ENCODE measurements around the gene SMLR1. TPM values are rescaled to one million over a fixed set of nuclear protein-coding genes. Genes with fewer than 3 reads are reported as not detected.

Gene SMLR1
- total RNA-seq, 2 experiments from 2014 or later, result not detected

GRCh38 chr6:130872250-130873095 is 45.3 kb downstream of the SMLR1 start:
- no peaks in the 10 kb centered on the region for H3K9me3 ChIP-seq (ENCODE audit: low read length)
- H4K20me1 ChIP-seq (ENCODE audit: insufficient read depth, low read length), result no peaks in the 10 kb centered on the region
- ChIA-PET POLR2A (interaction anchor here (0.7 kb wide), 1 partner anchor 355 kb away, joined by 5 read pairs; no protein-coding TSS in a partner anchor), CTCF (ENCODE audit: unreplicated experiment) (interaction anchor here (1.0 kb wide), 1 partner anchor 676 kb away, joined by 3 read pairs; no protein-coding TSS in a partner anchor)
- no peaks in the 10 kb centered on the region for H3K4me1 ChIP-seq (ENCODE audit: insufficient read depth, low read length, poor library complexity, severe bottlenecking)
- BruUV-seq (replicated peaks), result no TSS peak
- no peaks in the 10 kb centered on the region for H3K9me2 ChIP-seq (ENCODE audit: insufficient read depth, low read length)
- DNase-seq (ENCODE audit: low spot score), result peak; percentile 67
- TF ChIP-seq EZH2phosphoT487 (IDR thresholded peaks at IDR 0.05; ENCODE audit: borderline replicate concordance, low read depth, low read length), result no peak
- peak; percentile 99 for TF ChIP-seq CTCF (conservative IDR thresholded peaks at IDR 0.05; ENCODE audit: low read length)
- no peak overlapping the region for H2AFZ ChIP-seq (ENCODE audit: low read length)
- no peak overlapping the region for H3K27ac ChIP-seq (ENCODE audit: low read depth, low read length, poor library complexity, severe bottlenecking)
- no peak overlapping the region for H3K4me2 ChIP-seq (ENCODE audit: low read length)
- H3K4me3 ChIP-seq (ENCODE audit: low read depth, low read length, poor library complexity, severe bottlenecking), result no peak overlapping the region
- intact Hi-C loops (cut with micrococcal nuclease; ENCODE audit: unreplicated experiment), result loop anchor here (1.0 kb wide), 1 partner anchor 550 kb away; no protein-coding TSS in a partner anchor
- H3K36me3 ChIP-seq (ENCODE audit: insufficient read depth, low read length), result peaks cover under 1% of the 10 kb centered on the region; the same call in 1 of the 2 replicates
- no peaks in the 10 kb centered on the region for H3K79me2 ChIP-seq (ENCODE audit: insufficient read depth, low read depth, low read length)

GRCh38 chr6:130873746-130874145 is 46.5 kb downstream of the SMLR1 start:
- ChIA-PET POLR2A (interaction anchor here (0.6 to 0.7 kb wide), 2 partner anchors 90 kb away, joined by 3 to 6 read pairs; no protein-coding TSS in a partner anchor), CTCF (ENCODE audit: unreplicated experiment) (no interaction called here)
- no TSS peak for BruUV-seq (replicated peaks)
- TF ChIP-seq CTCF (conservative IDR thresholded peaks at IDR 0.05; ENCODE audit: low read length) (no peak), EZH2phosphoT487 (IDR thresholded peaks at IDR 0.05; ENCODE audit: borderline replicate concordance, low read depth, low read length) (no peak)
- no peaks in the 10 kb centered on the region for H3K9me2 ChIP-seq (ENCODE audit: insufficient read depth, low read length)
- H3K36me3 ChIP-seq (ENCODE audit: insufficient read depth, low read length), result no peaks in the 10 kb centered on the region; the same call in 1 of the 2 replicates
- H3K4me2 ChIP-seq (ENCODE audit: low read length), result no peak overlapping the region
- intact Hi-C loops (cut with micrococcal nuclease; ENCODE audit: unreplicated experiment), result no loop called here
- H3K4me1 ChIP-seq (ENCODE audit: insufficient read depth, low read length, poor library complexity, severe bottlenecking), result no peaks in the 10 kb centered on the region
- H4K20me1 ChIP-seq (ENCODE audit: insufficient read depth, low read length), result no peaks in the 10 kb centered on the region
- no peaks in the 10 kb centered on the region for H3K9me3 ChIP-seq (ENCODE audit: low read length)
- no peak overlapping the region for H2AFZ ChIP-seq (ENCODE audit: low read length)
- no peak overlapping the region for H3K27ac ChIP-seq (ENCODE audit: low read depth, low read length, poor library complexity, severe bottlenecking)
- H3K79me2 ChIP-seq (ENCODE audit: insufficient read depth, low read depth, low read length), result no peaks in the 10 kb centered on the region
- H3K4me3 ChIP-seq (ENCODE audit: low read depth, low read length, poor library complexity, severe bottlenecking), result no peak overlapping the region
- DNase-seq (ENCODE audit: low spot score), result no peak

GRCh38 chr6:130879826-130880225 is 52.6 kb downstream of the SMLR1 start:
- no peak for DNase-seq (ENCODE audit: low spot score)
- Histone ChIP-seq H3K4me2 (ENCODE audit: low read length) (no peak overlapping the region), H4K20me1 (ENCODE audit: insufficient read depth, low read length) (no peaks in the 10 kb centered on the region), H3K79me2 (ENCODE audit: insufficient read depth, low read depth, low read length) (no peaks in the 10 kb centered on the region), H3K36me3 (ENCODE audit: insufficient read depth, low read length) (peaks cover 3% of the 10 kb centered on the region; the same call in 1 of the 2 replicates), H2AFZ (ENCODE audit: low read length) (no peak overlapping the region), H3K4me1 (ENCODE audit: insufficient read depth, low read length, poor library complexity, severe bottlenecking) (no peaks in the 10 kb centered on the region), H3K9me2 (ENCODE audit: insufficient read depth, low read length) (no peaks in the 10 kb centered on the region), H3K9me3 (ENCODE audit: low read length) (no peaks in the 10 kb centered on the region), H3K4me3 (ENCODE audit: low read depth, low read length, poor library complexity, severe bottlenecking) (no peak overlapping the region), H3K27ac (ENCODE audit: low read depth, low read length, poor library complexity, severe bottlenecking) (no peak overlapping the region)
- ChIA-PET POLR2A (no interaction called here), CTCF (ENCODE audit: unreplicated experiment) (no interaction called here)
- no TSS peak for BruUV-seq (replicated peaks)
- intact Hi-C loops (cut with micrococcal nuclease; ENCODE audit: unreplicated experiment), result loop anchor here (10.0 kb wide), 1 partner anchor 315 kb away; no protein-coding TSS in a partner anchor
- TF ChIP-seq CTCF (conservative IDR thresholded peaks at IDR 0.05; ENCODE audit: low read length) (no peak), EZH2phosphoT487 (IDR thresholded peaks at IDR 0.05; ENCODE audit: borderline replicate concordance, low read depth, low read length) (no peak)

Data from OCI-LY7 (cell line).